ENCODE results near the gene MORN1. TPM values are rescaled to one million over a fixed set of nuclear protein-coding genes. Genes with fewer than 3 reads are reported as not detected.
A peak's percentile ranks its signal among the peaks of the same experiment; 100 is the strongest.

The MORN1 gene
- total RNA-seq, 4 donors from 2014 or later: 7.0 to 9.8 (median 8.0) TPM

GRCh38 chr1:2326524-2326923 lies 64.8 kb downstream of the MORN1 start:
- WGBS: 82% methylated on average over 13 of the region's 21 CpGs
- intact Hi-C loops (cut with DNase I): no loop called here
- Histone ChIP-seq H3K27ac (replicated peaks in 1 of 4) (no peak overlapping the region), H3K36me3 (no peaks in the 10 kb centered on the region), H3K27me3 (no peaks in the 10 kb centered on the region), H3K9me3 (no peaks in the 10 kb centered on the region), H3K4me1 (peaks cover 30 to 54% (median 45%) of the 10 kb centered on the region in 4 donors), H3K4me3 (no peak overlapping the region)
- DNase-seq (ENCODE audit: extremely low spot score): no peak
- TF ChIP-seq EP300 (IDR thresholded peaks at IDR 0.05): no peak
- no peak for TF ChIP-seq CTCF (IDR thresholded peaks at IDR 0.05)
- TF ChIP-seq POLR2A (IDR thresholded peaks at IDR 0.05; ENCODE audit: low read depth): no peak
- TF ChIP-seq POLR2AphosphoS5 (IDR thresholded peaks at IDR 0.05): no peak

GRCh38 chr1:2324553-2325366 lies 66.6 kb downstream of the MORN1 start:
- WGBS: 92% methylated on average over 10 of the region's 18 CpGs
- Histone ChIP-seq H3K36me3 (no peaks in the 10 kb centered on the region), H3K27me3 (no peaks in the 10 kb centered on the region), H3K9me3 (no peaks in the 10 kb centered on the region), H3K4me3 (no peak overlapping the region), H3K27ac (replicated peaks in 1 of 4) (no peak overlapping the region), H3K4me1 (peaks cover 32 to 54% (median 45%) of the 10 kb centered on the region in 4 donors)
- no peak for DNase-seq (ENCODE audit: extremely low spot score)
- no peak for TF ChIP-seq CTCF (IDR thresholded peaks at IDR 0.05)
- TF ChIP-seq POLR2AphosphoS5 (IDR thresholded peaks at IDR 0.05): no peak
- TF ChIP-seq EP300 (IDR thresholded peaks at IDR 0.05): no peak
- no peak for TF ChIP-seq POLR2A (IDR thresholded peaks at IDR 0.05; ENCODE audit: low read depth)
- intact Hi-C loops (cut with DNase I): no loop called here

- no peaks in the 10 kb centered on the region for H3K27me3 ChIP-seq
- TF ChIP-seq POLR2A (IDR thresholded peaks at IDR 0.05; ENCODE audit: low read depth): no peak
- no peak for TF ChIP-seq CTCF (IDR thresholded peaks at IDR 0.05)
- no peak for TF ChIP-seq EP300 (IDR thresholded peaks at IDR 0.05)
- TF ChIP-seq POLR2AphosphoS5 (IDR thresholded peaks at IDR 0.05): no peak
- intact Hi-C loops (cut with DNase I): no loop called here
- H3K27ac ChIP-seq (replicated peaks in 1 of 4): peak overlapping the region; percentile 93 to 98 (median 95)
- H3K36me3 ChIP-seq: no peaks in the 10 kb centered on the region
- H3K4me1 ChIP-seq: peaks cover 36 to 56% (median 50%) of the 10 kb centered on the region in 4 donors
- H3K4me3 ChIP-seq: no peak overlapping the region
- DNase-seq (ENCODE audit: extremely low spot score): no peak
- no peaks in the 10 kb centered on the region for H3K9me3 ChIP-seq
- WGBS: 87% methylated on average over 11 of the region's 16 CpGs
These were observed 67.8 kb downstream of the MORN1 start for GRCh38 chr1:2323451-2323974.

- Histone ChIP-seq H3K4me1 (peaks cover 40 to 64% (median 59%) of the 10 kb centered on the region in 4 donors), H3K36me3 (no peaks in the 10 kb centered on the region), H3K27ac (replicated peaks in 1 of 4) (peak overlapping the region; percentile 93 to 98 (median 95)), H3K4me3 (peak overlapping the region; percentile 11 to 31 (median 20)), H3K9me3 (no peaks in the 10 kb centered on the region), H3K27me3 (no peaks in the 10 kb centered on the region)
- 61% methylated on average over 20 of the region's 41 CpGs for WGBS
- TF ChIP-seq CTCF (IDR thresholded peaks at IDR 0.05): peak in 1 of 3 experiments; percentile 1
- no peak for TF ChIP-seq EP300 (IDR thresholded peaks at IDR 0.05)
- intact Hi-C loops (cut with DNase I): no loop called here
- no peak for DNase-seq (ENCODE audit: extremely low spot score)
These were observed 68.7 kb downstream of the MORN1 start for GRCh38 chr1:2322581-2323211.

Measured in esophagus muscularis mucosa (tissue), 4 donors.